Endothelial cell (in vitro differentiated cells): ENCODE results near the gene TGFB3. TPM values are rescaled to one million over a fixed set of nuclear protein-coding genes. Genes with fewer than 3 reads are reported as not detected.

Source experiments
- DNase-seq: peaks from one replicate; pipeline ENCODE4 v3.0.0; 2021; ENCODE audit warnings: low spot score
- H3K27ac Mint-ChIP-seq: one replicate; pipeline ENCODE4 v1.8.0; 2021; ENCODE audit warnings: mixed read lengths, inconsistent platforms; ENCODE audit not compliant: unreplicated experiment
- H3K27me3 Mint-ChIP-seq: one replicate; pipeline ENCODE4 v1.8.0; 2021; ENCODE audit warnings: mild to moderate bottlenecking, moderate library complexity, mixed read lengths, inconsistent platforms; ENCODE audit not compliant: unreplicated experiment
- H3K36me3 Mint-ChIP-seq: one replicate; pipeline ENCODE4 v1.8.0; 2021; ENCODE audit warnings: mild to moderate bottlenecking, low read depth, mixed read lengths, inconsistent platforms; ENCODE audit not compliant: unreplicated experiment
- H3K4me1 Mint-ChIP-seq: one replicate; pipeline ENCODE4 v1.8.0; 2021; ENCODE audit warnings: mild to moderate bottlenecking, mixed read lengths, inconsistent platforms; ENCODE audit not compliant: unreplicated experiment
- H3K4me3 Mint-ChIP-seq: one replicate; pipeline ENCODE4 v1.8.0; 2021; ENCODE audit warnings: mild to moderate bottlenecking, mixed read lengths, inconsistent platforms; ENCODE audit not compliant: unreplicated experiment
- H3K9me3 Mint-ChIP-seq: one replicate; pipeline ENCODE4 v1.8.0; 2021; ENCODE audit warnings: mixed read lengths, inconsistent platforms; ENCODE audit not compliant: unreplicated experiment
- CTCF ChIP-seq: fragments of 200-600 bp; sonication (generic); IDR thresholded peaks from one replicate; pipeline ENCODE4 v1.5.0; 2021; ENCODE audit warnings: antibody characterized with exemption; ENCODE audit not compliant: unreplicated experiment
- total RNA-seq: library from RNA; stranded (reverse); fragmentation: NEBNext Ultra II Directional; extraction: Animal tissue kit (Norgen Biotek cat#: 25700); gene quantifications from one replicate; pipeline ENCODE4 v1.2.1, GENCODE V29; 2021; ENCODE audit not compliant: unreplicated experiment

Gene TGFB3
- total RNA-seq, 1 donor from 2014 or later = 1.5 TPM

GRCh38 chr14:75970989-75971388, 10.8 kb downstream of the TGFB3 start:
- H3K27me3 Mint-ChIP-seq = peaks cover 9% of the 10 kb centered on the region
- H3K36me3 Mint-ChIP-seq = no peaks in the 10 kb centered on the region
- peak overlapping the region; percentile 3 for H3K4me3 Mint-ChIP-seq
- no peak for DNase-seq
- peaks cover 15% of the 10 kb centered on the region for H3K4me1 Mint-ChIP-seq
- no peaks in the 10 kb centered on the region for H3K9me3 Mint-ChIP-seq
- no peak overlapping the region for H3K27ac Mint-ChIP-seq
- TF ChIP-seq CTCF = no peak

GRCh38 chr14:75969891-75970290, 11.9 kb downstream of the TGFB3 start:
- peaks cover 9% of the 10 kb centered on the region for H3K27me3 Mint-ChIP-seq
- no peak for DNase-seq
- H3K9me3 Mint-ChIP-seq = no peaks in the 10 kb centered on the region
- no peak overlapping the region for H3K4me3 Mint-ChIP-seq
- peaks cover 18% of the 10 kb centered on the region for H3K4me1 Mint-ChIP-seq
- no peak for TF ChIP-seq CTCF
- H3K27ac Mint-ChIP-seq = no peak overlapping the region
- H3K36me3 Mint-ChIP-seq = no peaks in the 10 kb centered on the region

DNA sequence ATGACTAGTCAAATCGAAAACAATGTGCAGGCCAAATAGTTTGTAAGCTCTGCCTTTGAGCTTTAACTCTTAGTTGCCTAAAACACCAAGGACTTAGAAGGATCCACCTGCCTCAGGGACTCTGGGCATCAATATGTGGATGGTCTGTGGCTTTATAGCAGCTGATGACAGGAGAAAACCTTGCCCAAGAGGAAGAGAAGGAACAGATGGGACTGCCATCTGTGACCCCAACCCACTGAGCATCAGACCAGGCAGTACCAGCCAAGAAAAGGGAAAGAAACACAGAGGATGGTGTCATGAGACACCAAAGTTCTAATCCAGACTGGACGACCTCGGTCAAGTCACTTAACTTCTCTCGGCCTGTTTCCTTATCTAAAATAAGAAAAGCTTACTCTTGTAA, 12.7 kb downstream of the TGFB3 start:
- no peak for DNase-seq
- TF ChIP-seq CTCF = no peak
- no peaks in the 10 kb centered on the region for H3K9me3 Mint-ChIP-seq
- H3K36me3 Mint-ChIP-seq = no peaks in the 10 kb centered on the region
- H3K4me1 Mint-ChIP-seq = peaks cover 18% of the 10 kb centered on the region
- peaks cover 9% of the 10 kb centered on the region for H3K27me3 Mint-ChIP-seq
- H3K4me3 Mint-ChIP-seq = no peak overlapping the region
- H3K27ac Mint-ChIP-seq = no peak overlapping the region

GRCh38 chr14:75968456-75968855, 13.3 kb downstream of the TGFB3 start:
- H3K27me3 Mint-ChIP-seq = peaks cover 9% of the 10 kb centered on the region
- H3K27ac Mint-ChIP-seq = no peak overlapping the region
- no peaks in the 10 kb centered on the region for H3K36me3 Mint-ChIP-seq
- TF ChIP-seq CTCF = no peak
- H3K4me3 Mint-ChIP-seq = no peak overlapping the region
- H3K4me1 Mint-ChIP-seq = peaks cover 18% of the 10 kb centered on the region
- no peak for DNase-seq
- no peaks in the 10 kb centered on the region for H3K9me3 Mint-ChIP-seq

GRCh38 chr14:75967866-75968265, 13.9 kb downstream of the TGFB3 start:
- H3K27me3 Mint-ChIP-seq = peaks cover 9% of the 10 kb centered on the region
- H3K36me3 Mint-ChIP-seq = no peaks in the 10 kb centered on the region
- H3K4me3 Mint-ChIP-seq = no peak overlapping the region
- H3K27ac Mint-ChIP-seq = no peak overlapping the region
- no peak for DNase-seq
- peaks cover 12% of the 10 kb centered on the region for H3K4me1 Mint-ChIP-seq
- no peaks in the 10 kb centered on the region for H3K9me3 Mint-ChIP-seq
- no peak for TF ChIP-seq CTCF
